ENCODE measurements around the gene CADPS.
"Not testable (repeated sequence)": the region's sequence is repeated elsewhere in the genome, so short reads cannot be mapped to it uniquely, and the experiment has no call there.

The CADPS gene

DNA sequence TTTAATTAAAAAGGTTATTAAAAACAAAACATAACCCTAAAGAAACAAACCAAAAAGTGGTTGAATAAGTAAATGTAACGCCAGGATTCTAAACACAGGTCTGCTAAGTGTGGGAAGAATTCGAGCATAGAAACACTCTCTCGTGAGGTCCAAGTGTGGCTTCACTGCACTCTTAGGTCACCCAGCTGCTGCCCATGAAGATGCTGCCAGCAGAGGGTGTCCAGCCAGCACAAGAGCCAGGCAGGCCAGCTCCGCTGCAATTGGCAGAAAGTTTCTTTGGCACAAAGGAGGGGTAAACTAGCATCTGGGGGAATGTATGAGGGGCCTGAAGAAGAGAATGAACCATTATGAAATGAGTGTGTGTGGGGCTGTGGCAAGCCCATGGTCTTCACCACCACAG lies 286.1 kb downstream of the CADPS start:
- no peak for TF ChIP-seq CTCF (IDR thresholded peaks at IDR 0.05; ENCODE audit: low read depth, low read length, missing control alignments)
- H3K4me3 ChIP-seq (ENCODE audit: low read depth, low read length), result no peak overlapping the region
- no peak for DNase-seq (ENCODE audit: low read depth)

GRCh38 chr3:62587579-62588031 lies 287.6 kb downstream of the CADPS start:
- H3K4me3 ChIP-seq (ENCODE audit: low read depth, low read length), result no peak overlapping the region
- no peak for DNase-seq (ENCODE audit: low read depth)
- no peak for TF ChIP-seq CTCF (IDR thresholded peaks at IDR 0.05; ENCODE audit: low read depth, low read length, missing control alignments)

DNA sequence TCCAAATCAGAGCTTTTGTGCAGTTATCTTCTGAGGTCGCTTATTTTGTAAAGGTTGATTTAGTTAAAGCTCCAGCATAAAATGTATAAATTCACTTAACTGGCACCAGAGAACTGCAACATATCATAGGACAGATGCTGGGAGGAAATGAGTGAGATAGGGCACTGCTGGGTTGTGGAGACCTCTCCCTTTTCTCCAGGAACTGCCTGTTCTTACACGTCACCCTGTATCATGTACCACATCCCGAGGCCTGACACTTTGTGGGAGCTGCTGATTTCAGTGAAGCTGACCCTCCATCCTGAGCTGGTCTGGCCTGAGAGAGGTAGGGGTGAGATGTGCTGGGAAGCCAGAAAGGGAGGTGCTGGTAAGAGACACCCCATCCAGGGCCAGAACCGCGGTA lies 288.0 kb downstream of the CADPS start:
- TF ChIP-seq CTCF (IDR thresholded peaks at IDR 0.05; ENCODE audit: low read depth, low read length, missing control alignments), result no peak
- DNase-seq (ENCODE audit: low read depth), result no peak
- H3K4me3 ChIP-seq (ENCODE audit: low read depth, low read length), result no peak overlapping the region

DNA sequence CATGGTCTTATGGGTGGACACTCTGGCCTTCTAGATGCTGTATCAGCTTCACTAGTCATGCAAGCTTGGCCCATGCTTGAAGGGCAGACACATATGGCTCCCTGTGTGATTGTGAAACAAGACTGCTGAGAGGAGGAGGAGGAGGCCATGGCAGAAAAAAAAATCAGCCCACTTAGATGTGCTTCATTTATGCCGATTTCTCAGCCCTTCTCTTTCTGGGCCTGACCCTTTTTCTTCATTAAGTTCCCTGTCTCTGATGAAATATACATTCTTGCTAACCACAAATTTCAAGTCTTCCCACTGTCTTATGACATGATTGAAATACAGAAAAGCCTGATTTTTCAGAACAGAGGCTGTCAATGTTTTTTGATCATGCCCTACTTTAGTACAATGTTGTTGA lies 288.9 kb downstream of the CADPS start:
- DNase-seq (ENCODE audit: low read depth), result no peak
- H3K4me3 ChIP-seq (ENCODE audit: low read depth, low read length), result no peak overlapping the region
- TF ChIP-seq CTCF (IDR thresholded peaks at IDR 0.05; ENCODE audit: low read depth, low read length, missing control alignments), result no peak

- H3K4me3 ChIP-seq (ENCODE audit: low read depth, low read length), result no peak overlapping the region
Observed at GRCh38 chr3:62585861-62586260, 289.4 kb downstream of the CADPS start.

DNA sequence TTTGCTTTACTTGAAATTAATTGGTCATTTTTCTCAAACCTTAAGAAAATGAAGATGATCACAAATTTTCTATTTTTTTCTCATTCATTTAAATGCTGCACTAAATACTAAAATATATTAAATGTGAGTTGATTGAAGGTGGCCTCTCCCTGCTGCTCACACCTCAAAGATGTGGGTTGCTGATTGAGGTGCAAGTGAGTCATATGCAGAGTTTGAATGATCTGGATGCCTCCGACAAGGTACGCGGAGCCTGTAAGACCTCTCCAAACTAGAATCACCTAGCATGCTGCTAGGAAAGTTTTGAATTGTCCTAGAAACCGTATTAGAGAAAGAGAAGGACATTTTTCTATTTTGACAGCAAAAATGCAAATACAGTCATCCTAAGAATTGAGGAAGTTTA lies 290.6 kb downstream of the CADPS start:
- H3K4me3 ChIP-seq (ENCODE audit: low read depth, low read length), result no peak overlapping the region
- no peak for TF ChIP-seq CTCF (IDR thresholded peaks at IDR 0.05; ENCODE audit: low read depth, low read length, missing control alignments)
- DNase-seq (ENCODE audit: low read depth), result no peak

More at GRCh38 chr3:62585861-62586260, 289.4 kb downstream of the CADPS start:
- TF ChIP-seq CTCF (IDR thresholded peaks at IDR 0.05; ENCODE audit: low read depth, low read length, missing control alignments), result no peak
- DNase-seq (ENCODE audit: low read depth), result no peak

- TF ChIP-seq CTCF (IDR thresholded peaks at IDR 0.05; ENCODE audit: low read depth, low read length, missing control alignments), result no peak
Observed at GRCh38 chr3:62582495-62583172, 292.6 kb downstream of the CADPS start.

DNA sequence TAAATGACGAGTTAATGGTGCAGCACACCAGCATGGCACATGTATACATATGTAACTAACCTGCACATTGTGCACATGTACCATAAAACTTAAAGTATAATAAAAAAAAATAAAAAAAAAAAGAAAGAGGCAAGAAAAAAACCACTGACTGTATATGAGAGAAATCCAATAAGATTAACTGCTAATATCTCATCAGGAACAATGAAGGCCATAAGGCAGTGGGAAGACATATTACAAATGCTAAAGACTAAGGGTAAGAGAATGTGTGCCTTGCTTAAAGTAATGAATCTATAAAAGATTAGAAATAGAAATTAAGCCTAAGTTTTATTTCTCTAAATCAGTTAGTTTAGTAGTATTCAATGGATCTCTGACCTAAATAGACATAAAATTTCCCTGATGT lies 294.7 kb downstream of the CADPS start:
- not testable (repeated sequence) for DNase-seq (ENCODE audit: low read depth); H3K4me3 ChIP-seq (ENCODE audit: low read depth, low read length)

More at GRCh38 chr3:62582495-62583172, 292.6 kb downstream of the CADPS start:
- no peak overlapping the region for H3K4me3 ChIP-seq (ENCODE audit: low read depth, low read length)
- no peak for DNase-seq (ENCODE audit: low read depth)

All from GM12864 (cell line).